GM12865 (cell line): ENCODE measurements around the gene CTRB1.
"Not testable (repeated sequence)": the region's sequence is repeated elsewhere in the genome, so short reads cannot be mapped to it uniquely, and the experiment has no call there.

Experiments used
- DNase-seq: peaks from one replicate; pipeline ENCODE4 v3.0.0; 2010; ENCODE audit warnings: low read depth
- H3K4me3 ChIP-seq: 2 replicates; pipeline ENCODE4 v1.5.1; 2011; ENCODE audit warnings: mild to moderate bottlenecking, low read depth, low read length, control low read depth
- CTCF ChIP-seq: IDR thresholded peaks from 2 replicates; pipeline ENCODE4 v1.5.1; 2011; ENCODE audit warnings: low read length, control low read depth, low read depth, inconsistent platforms; ENCODE audit not compliant: insufficient read depth; ENCODE audit errors: missing control alignments

CTRB1 gene

DNA sequence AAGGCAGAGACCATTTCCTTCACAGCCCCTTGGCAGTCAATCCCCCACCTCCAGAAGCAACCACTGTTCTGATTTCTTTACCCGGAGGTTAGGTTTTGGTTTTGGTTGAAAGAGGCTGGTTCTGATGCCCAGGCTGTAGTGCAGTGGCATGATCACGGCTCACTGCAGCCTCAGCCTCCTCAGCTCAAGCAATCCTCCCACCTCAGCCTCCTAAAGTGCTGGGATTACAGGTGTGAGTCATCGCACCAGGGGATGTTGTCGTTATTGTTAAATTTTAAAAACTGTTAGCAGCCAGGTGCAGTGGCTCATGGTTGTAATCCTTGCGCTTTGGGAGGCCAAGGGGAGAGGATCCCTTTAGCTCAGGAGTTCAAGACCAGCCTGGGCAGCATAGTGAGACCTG lies 8.8 kb upstream of the CTRB1 start:
- DNase-seq: no peak
- no peak for TF ChIP-seq CTCF
- no peak overlapping the region for H3K4me3 ChIP-seq

DNA sequence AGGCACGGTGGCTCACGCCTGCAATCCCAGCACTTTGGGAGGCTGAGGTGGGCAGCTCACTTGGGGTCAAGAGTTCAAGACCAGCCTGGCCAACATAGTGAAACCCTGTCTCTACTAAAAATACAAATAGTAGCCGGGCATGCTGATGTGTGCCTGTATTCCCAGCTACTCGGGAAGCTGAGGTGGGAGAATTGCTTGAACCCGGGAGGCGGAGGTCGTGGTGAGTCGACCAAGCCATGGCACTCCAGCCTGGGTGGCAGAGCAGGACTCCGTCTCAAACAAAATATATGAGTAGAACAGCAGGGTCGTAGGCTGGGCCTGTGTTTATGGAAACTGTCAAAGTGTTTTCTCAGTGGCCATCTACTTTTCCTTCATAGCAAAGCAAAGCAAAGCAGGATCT lies 7.5 kb upstream of the CTRB1 start:
- H3K4me3 ChIP-seq, DNase-seq: not testable (repeated sequence)

DNA sequence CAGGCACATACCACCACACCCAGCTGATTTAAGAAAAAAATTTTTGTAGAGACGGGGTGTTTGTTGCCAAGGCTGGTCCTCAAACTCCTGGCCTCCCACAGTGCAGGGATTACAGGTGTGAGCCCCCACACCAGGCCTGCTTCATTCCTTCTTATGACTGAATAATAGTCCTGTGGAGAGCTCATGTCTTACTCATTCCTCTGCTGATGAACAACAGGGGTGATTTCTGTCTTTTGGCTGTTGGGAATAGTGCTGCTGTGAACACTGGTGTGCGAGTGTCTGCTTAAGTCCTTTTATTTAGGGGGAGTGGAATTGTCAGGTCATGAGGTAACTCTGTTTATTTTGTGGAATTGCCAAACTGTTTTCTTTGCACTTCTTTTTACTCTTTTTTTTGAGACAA lies 2.7 kb upstream of the CTRB1 start:
- DNase-seq: no peak
- no peak for TF ChIP-seq CTCF
- H3K4me3 ChIP-seq: no peak overlapping the region

DNA sequence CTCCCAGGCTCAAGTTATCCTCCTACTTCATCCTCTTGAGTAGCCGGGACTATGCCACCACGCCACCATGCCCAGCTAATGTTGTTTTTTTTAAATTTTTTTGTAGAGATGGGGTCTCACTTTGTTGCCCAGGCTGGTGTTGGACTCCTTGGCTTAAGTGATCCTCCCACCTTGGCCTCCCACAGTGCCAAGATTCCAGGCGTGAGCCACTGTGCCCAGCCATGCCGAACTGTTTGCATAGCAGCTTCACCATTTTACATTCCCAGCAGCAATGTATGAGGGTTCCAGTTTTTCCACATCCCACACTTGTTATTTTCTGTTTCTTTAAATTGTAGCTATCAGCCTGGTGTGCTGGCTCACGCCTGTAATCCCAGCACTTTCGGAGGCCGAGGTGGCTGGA lies 2.2 kb upstream of the CTRB1 start:
- TF ChIP-seq CTCF: no peak
- no peak overlapping the region for H3K4me3 ChIP-seq
- no peak for DNase-seq

GRCh38 chr16:75217389-75217851 lies 1.4 kb upstream of the CTRB1 start:
- no peak for TF ChIP-seq CTCF
- DNase-seq: no peak
- H3K4me3 ChIP-seq: no peak overlapping the region

GRCh38 chr16:75219088-75219487 lies 300 bp downstream of the CTRB1 start:
- DNase-seq: no peak
- TF ChIP-seq CTCF: no peak
- H3K4me3 ChIP-seq: no peak overlapping the region

DNA sequence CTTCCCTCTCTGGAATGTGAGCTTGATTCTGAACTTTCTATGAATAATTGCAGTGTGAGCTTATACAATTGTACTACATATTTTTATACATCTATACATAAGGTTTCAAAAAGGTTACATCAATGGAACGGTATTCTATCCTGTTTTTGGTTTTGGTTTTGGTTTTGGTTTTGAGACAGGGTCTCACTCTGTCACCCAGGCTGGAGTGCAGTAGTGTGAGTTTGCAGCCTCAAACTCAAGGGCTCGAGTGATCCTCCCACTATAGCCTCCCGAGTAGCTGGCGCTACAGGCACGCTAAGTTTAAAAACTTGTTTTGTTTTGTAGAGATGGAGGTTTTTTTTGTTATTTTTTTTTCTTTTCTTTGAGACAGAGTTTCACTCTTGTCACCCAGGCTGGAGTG lies 1.1 kb downstream of the CTRB1 start:
- TF ChIP-seq CTCF: no peak
- no peak overlapping the region for H3K4me3 ChIP-seq
- DNase-seq: peak; percentile 29
